22Rv1 (cell line): ENCODE data around the gene PRR20B.
"Not testable (repeated sequence)": the region's sequence is repeated elsewhere in the genome, so short reads cannot be mapped to it uniquely, and the experiment has no call there.

ENCODE experiments used
- H3K27ac ChIP-seq: fragments of 450-650 bp; 2 replicates; pipeline ENCODE4 v1.5.1; 2017
- CTCF ChIP-seq: fragments of 450-650 bp; IDR thresholded peaks from 2 replicates; pipeline ENCODE4 v1.5.1; 2017; ENCODE audit warnings: mild to moderate bottlenecking
- ZFX ChIP-seq: fragments of 450-650 bp; IDR thresholded peaks from 2 replicates; pipeline ENCODE4 v1.6.1; 2017; ENCODE audit warnings: antibody characterized with exemption, borderline replicate concordance

Gene PRR20B

GRCh38 chr13:57147188-57147587, at the start of gene PRR20B:
Gene PRR20B (plus strand): TSS chr13:57147488. CDS start chr13:57147875, 387 bp downstream.
- not testable (repeated sequence) for H3K27ac ChIP-seq

GRCh38 chr13:57114945-57115344, 32.3 kb upstream of the PRR20B start:
- H3K27ac ChIP-seq: no peak overlapping the region
- TF ChIP-seq ZFX (no peak), CTCF (no peak)

- no peak overlapping the region for H3K27ac ChIP-seq
- no peak for TF ChIP-seq CTCF
- TF ChIP-seq ZFX: no peak
Measured at GRCh38 chr13:57123681-57124080, 23.6 kb upstream of the PRR20B start.

DNA sequence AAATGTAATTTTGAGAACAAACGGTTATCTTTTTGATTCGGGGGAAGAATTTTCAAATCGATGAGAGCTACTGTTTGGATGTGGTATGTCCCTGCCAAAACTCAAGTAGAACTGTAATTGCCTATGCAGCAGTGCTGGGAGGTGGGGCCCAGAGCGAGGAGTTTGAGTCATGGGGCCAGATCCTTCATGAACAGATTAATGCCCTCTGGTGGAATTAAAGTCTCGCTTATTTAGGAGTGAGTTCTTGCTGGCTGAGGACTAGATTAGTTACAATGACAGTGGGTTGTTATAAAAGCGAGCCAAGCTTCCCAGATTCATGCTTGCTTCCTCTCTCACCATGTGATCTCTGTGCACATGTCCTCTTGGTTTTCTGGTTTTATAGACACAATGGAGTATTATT, 18.4 kb upstream of the PRR20B start:
- H3K27ac ChIP-seq: no peak overlapping the region
- TF ChIP-seq CTCF (no peak), ZFX (no peak)

GRCh38 chr13:57136093-57136492, 11.2 kb upstream of the PRR20B start:
- TF ChIP-seq ZFX: no peak
- no peak for TF ChIP-seq CTCF

GRCh38 chr13:57137585-57137984, 9.7 kb upstream of the PRR20B start:
- TF ChIP-seq ZFX (no peak), CTCF (no peak)
- H3K27ac ChIP-seq: no peak overlapping the region

More at GRCh38 chr13:57136093-57136492, 11.2 kb upstream of the PRR20B start:
- no peak overlapping the region for H3K27ac ChIP-seq

DNA sequence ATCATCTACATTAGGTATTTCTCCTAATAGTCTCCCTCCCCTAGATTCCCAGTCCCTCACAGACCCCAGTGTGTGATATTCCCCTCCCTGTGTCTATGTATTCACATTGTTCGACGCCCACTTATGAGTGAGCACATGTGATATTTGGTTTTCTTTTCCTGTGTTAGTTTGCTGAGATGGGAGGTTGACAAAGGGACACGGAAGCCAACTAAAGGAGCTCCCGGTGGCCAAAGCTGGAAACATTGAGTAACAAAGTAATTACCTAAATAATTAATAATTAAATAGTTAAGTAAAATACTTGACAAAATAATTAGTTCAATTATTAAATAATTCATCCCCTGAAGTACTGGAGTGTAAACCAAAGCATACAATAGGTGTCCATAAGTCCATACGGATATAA, 8.3 kb upstream of the PRR20B start:
- no peak overlapping the region for H3K27ac ChIP-seq
- TF ChIP-seq CTCF (no peak), ZFX (no peak)

GRCh38 chr13:57139781-57140180, 7.5 kb upstream of the PRR20B start:
- H3K27ac ChIP-seq: not testable (repeated sequence)

DNA sequence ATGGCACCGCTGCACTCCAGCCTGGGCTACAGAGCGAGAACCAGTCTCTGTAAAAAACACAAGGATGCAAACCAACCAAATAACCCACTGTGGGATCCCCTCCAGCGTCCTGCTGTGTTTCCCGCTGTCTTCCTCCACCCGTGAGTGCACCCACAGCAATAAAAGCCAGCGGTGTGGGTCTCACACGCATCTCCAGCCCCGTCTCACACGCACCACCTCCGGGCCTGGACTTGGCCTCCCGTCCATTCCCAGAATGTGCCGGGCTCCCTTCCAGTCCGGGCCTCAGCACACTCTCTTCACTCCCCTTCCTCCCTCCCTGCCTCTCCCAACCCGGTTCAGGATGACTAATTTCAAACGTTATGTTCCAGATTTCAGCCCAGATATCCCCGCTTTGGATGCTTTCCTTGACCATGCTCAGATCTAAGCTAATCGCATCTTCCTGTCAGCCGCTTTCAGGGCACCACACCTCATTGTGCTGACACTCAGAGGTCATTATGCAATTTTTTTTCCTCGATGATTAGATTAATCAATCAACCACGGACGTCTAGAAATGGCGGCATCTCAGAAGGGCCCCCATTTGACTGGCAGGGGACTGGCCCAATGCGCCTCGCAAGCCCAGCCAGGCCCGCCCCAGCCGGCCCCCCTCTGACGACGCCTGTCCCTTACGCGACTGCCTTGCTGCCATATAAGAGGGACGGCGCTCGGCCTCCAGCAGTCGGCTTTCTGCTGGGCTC, 6.9 kb upstream of the PRR20B start, which contains the start of gene PRR20A:
TSS of gene PRR20A (plus strand) at position 684 of the 734 bp plus-strand sequence. CDS start 387 bp downstream, outside the sequence.
- H3K27ac ChIP-seq: not testable (repeated sequence)

GRCh38 chr13:57148106-57148505, 818 bp downstream of the PRR20B start:
- H3K27ac ChIP-seq: not testable (repeated sequence)

- not testable (repeated sequence) for H3K27ac ChIP-seq
Measured at GRCh38 chr13:57153761-57154160, 6.5 kb downstream of the PRR20B start, which contains the start of gene PRR20C. Gene PRR20C (plus strand): TSS chr13:57154061. CDS start chr13:57154448, 387 bp downstream.

- not testable (repeated sequence) for H3K27ac ChIP-seq
Measured at GRCh38 chr13:57160332-57160731, 13.0 kb downstream of the PRR20B start, which contains the start of gene PRR20D. Gene PRR20D (plus strand): TSS chr13:57160632. CDS start chr13:57161019, 387 bp downstream.

DNA sequence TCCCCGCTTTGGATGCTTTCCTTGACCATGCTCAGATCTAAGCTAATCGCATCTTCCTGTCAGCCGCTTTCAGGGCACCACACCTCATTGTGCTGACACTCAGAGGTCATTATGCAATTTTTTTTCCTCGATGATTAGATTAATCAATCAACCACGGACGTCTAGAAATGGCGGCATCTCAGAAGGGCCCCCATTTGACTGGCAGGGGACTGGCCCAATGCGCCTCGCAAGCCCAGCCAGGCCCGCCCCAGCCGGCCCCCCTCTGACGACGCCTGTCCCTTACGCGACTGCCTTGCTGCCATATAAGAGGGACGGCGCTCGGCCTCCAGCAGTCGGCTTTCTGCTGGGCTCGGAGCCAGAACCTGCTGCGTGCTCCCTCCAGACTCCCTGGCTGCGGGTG, 19.6 kb downstream of the PRR20B start, which contains the start of gene PRR20E:
TSS of gene PRR20E (plus strand) at position 301 of the 400 bp plus-strand sequence. CDS start 387 bp downstream, outside the sequence.
- H3K27ac ChIP-seq: not testable (repeated sequence)
